ENCODE results near the gene COL26A1.

- TF ChIP-seq CTCF (IDR thresholded peaks at IDR 0.05) (no peak), EP300 (IDR thresholded peaks at IDR 0.05) (no peak), POLR2A (IDR thresholded peaks at IDR 0.05) (no peak)
Measured at GRCh38 chr7:101352920-101353308, 9.8 kb upstream of the COL26A1 start.

Data from stomach (tissue), 4 donors.